Measurements from ENCODE around the gene AGAP2.

AGAP2 gene

GRCh38 chr12:57751788-57752667, 13.5 kb upstream of the AGAP2 start, which contains the start of gene CDK4:
Gene CDK4 (minus strand): TSS chr12:57752310. CDS start chr12:57751717, 593 bp downstream.
- DNase-seq, result peak; percentile 99

- DNase-seq, result no peak
Observed at GRCh38 chr12:57751432-57751787, 12.9 kb upstream of the AGAP2 start.

GRCh38 chr12:57750561-57751431, 12.3 kb upstream of the AGAP2 start:
- DNase-seq, result no peak

- DNase-seq, result no peak
Observed at GRCh38 chr12:57749061-57749460, 10.5 kb upstream of the AGAP2 start.

GRCh38 chr12:57746025-57746424, 7.5 kb upstream of the AGAP2 start:
- DNase-seq, result no peak

- no peak for DNase-seq
Observed at GRCh38 chr12:57745485-57745881, 6.9 kb upstream of the AGAP2 start.

- peak; percentile 96 for DNase-seq
Observed at GRCh38 chr12:57744777-57745484, 6.4 kb upstream of the AGAP2 start, which contains the start of gene TSPAN31. Gene TSPAN31 (plus strand): TSS chr12:57745039. CDS start chr12:57745155, 116 bp downstream.

- DNase-seq, result peak; percentile 63
Observed at GRCh38 chr12:57744194-57744776, 5.7 kb upstream of the AGAP2 start.

GRCh38 chr12:57743769-57744168, 5.2 kb upstream of the AGAP2 start:
- no peak for DNase-seq

- peak; percentile 48 for DNase-seq
Observed at GRCh38 chr12:57741844-57742738, 3.5 kb upstream of the AGAP2 start.

GRCh38 chr12:57741413-57741789, 2.9 kb upstream of the AGAP2 start:
- no peak for DNase-seq

GRCh38 chr12:57740656-57741412, 2.3 kb upstream of the AGAP2 start:
- DNase-seq, result peak; percentile 76

- no peak for DNase-seq
Observed at GRCh38 chr12:57739914-57740538, 1.5 kb upstream of the AGAP2 start.

GRCh38 chr12:57739387-57739786, 845 bp upstream of the AGAP2 start:
- DNase-seq, result no peak

- no peak for DNase-seq
Observed at GRCh38 chr12:57737467-57738460, 778 bp downstream of the AGAP2 start.

GRCh38 chr12:57736741-57737466, 1.6 kb downstream of the AGAP2 start:
- no peak for DNase-seq

GRCh38 chr12:57735952-57736740, 2.4 kb downstream of the AGAP2 start:
- DNase-seq, result no peak

Measured in GF-D8 (cell line).